Measurements from ENCODE around the gene SMYD3. TPM values are rescaled to one million over a fixed set of nuclear protein-coding genes. Genes with fewer than 3 reads are reported as not detected.
A peak's percentile ranks its signal among the peaks of the same experiment; 100 is the strongest.

SMYD3 gene
- total RNA-seq, 6 experiments from 2014 or later: 6.3 to 10.0 (median 6.6) TPM

DNA sequence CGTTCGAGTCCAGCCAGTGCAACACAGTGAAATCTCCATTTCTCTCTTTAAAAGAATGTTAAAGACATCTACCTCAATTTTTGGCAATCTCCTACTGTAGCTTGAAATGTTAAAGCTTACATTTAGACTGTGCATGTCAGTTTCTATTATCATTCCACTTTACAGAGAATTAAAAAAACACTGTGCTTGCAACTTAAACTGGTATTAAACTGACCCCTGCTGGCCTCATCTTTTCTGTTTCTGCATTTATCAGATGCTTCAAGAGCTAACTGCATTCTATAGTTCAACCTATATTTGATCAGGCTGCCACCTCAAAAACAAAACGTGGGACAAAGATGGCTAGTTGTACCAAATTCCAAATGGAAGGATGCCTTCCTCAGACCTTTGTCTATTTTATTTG lies 226.5 kb downstream of the SMYD3 start:
- Histone ChIP-seq H3K36me3 (no peaks in the 10 kb centered on the region), H3K9me3 (no peaks in the 10 kb centered on the region), H3K27ac (no peak overlapping the region), H3K4me3 (no peak overlapping the region), H3K4me1 (peaks cover 0 to 6% (median 0%) of the 10 kb centered on the region in 4 donors), H3K27me3 (no peaks in the 10 kb centered on the region)
- no peak for DNase-seq
- intact Hi-C loops (cut with DNase I): no loop called here
- TF ChIP-seq, protein P1, sequence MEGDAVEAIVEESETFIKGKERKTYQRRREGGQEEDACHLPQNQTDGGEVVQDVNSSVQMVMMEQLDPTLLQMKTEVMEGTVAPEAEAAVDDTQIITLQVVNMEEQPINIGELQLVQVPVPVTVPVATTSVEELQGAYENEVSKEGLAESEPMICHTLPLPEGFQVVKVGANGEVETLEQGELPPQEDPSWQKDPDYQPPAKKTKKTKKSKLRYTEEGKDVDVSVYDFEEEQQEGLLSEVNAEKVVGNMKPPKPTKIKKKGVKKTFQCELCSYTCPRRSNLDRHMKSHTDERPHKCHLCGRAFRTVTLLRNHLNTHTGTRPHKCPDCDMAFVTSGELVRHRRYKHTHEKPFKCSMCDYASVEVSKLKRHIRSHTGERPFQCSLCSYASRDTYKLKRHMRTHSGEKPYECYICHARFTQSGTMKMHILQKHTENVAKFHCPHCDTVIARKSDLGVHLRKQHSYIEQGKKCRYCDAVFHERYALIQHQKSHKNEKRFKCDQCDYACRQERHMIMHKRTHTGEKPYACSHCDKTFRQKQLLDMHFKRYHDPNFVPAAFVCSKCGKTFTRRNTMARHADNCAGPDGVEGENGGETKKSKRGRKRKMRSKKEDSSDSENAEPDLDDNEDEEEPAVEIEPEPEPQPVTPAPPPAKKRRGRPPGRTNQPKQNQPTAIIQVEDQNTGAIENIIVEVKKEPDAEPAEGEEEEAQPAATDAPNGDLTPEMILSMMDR (IDR thresholded peaks at IDR 0.05): peak in 2 of 4 donors; percentile 10 to 24
- no peak for TF ChIP-seq POLR2A (IDR thresholded peaks at IDR 0.05)
- ATAC-seq: peak in 1 of 4 donors; percentile 39
- WGBS (ENCODE audit: insufficient coverage, low coverage, low lambda C conversion rate, missing lambda C conversion rate): 97% methylated on average over 3 of the region's 3 CpGs

DNA sequence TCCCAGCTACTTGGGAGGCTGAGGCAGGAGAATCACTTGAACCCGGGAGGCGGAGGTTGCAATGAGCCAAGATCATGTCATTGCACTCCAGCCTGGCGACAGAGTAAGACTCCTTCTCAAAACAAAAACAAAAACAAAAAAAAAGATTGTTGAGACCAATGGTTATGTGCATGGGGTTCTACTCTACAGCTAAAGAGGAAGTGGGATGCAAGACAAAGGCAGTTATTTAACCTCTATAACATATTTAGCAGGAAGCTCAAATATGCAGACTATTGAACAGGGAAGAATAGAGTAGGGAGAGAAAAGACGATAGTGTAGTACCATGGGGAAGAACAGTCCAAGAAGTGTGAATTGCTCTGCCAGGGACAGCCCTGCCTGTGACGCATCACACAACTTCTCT lies 227.7 kb downstream of the SMYD3 start:
- Histone ChIP-seq H3K4me1 (peaks cover 0 to 6% (median 0%) of the 10 kb centered on the region in 4 donors), H3K4me3 (no peak overlapping the region), H3K9me3 (no peaks in the 10 kb centered on the region), H3K27me3 (no peaks in the 10 kb centered on the region), H3K36me3 (no peaks in the 10 kb centered on the region), H3K27ac (no peak overlapping the region)
- 76% methylated on average over 5 of the region's 5 CpGs for WGBS (ENCODE audit: insufficient coverage, low coverage, low lambda C conversion rate, missing lambda C conversion rate)
- DNase-seq (no peak), ATAC-seq (no peak)
- intact Hi-C loops (cut with DNase I): no loop called here
- no peak for TF ChIP-seq POLR2A (IDR thresholded peaks at IDR 0.05)

DNA sequence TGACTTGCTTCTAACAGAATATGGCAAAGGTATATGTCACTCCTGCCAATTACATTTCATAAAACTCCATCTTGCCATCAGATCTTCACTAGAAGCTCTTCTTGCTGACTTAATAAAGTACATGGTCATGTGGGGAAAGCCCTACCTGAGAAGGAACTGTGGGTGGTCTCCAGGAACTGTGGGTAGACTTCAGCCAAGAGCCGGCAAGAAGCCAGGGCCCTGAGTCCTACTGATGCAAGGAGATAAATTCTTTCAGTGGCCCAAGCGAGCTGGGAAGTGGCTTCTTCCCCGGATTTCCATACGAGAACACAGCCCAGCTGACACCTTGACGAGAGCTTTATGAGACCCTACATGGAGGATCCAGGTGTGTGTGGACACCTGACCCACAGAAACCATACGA lies 228.7 kb downstream of the SMYD3 start:
- intact Hi-C loops (cut with DNase I): no loop called here
- no peak for TF ChIP-seq POLR2A (IDR thresholded peaks at IDR 0.05)
- TF ChIP-seq, protein P1 (IDR thresholded peaks at IDR 0.05): no peak
- Histone ChIP-seq H3K9me3 (no peaks in the 10 kb centered on the region), H3K4me1 (peaks cover 0 to 6% (median 0%) of the 10 kb centered on the region in 4 donors), H3K4me3 (no peak overlapping the region), H3K27me3 (no peaks in the 10 kb centered on the region), H3K36me3 (no peaks in the 10 kb centered on the region), H3K27ac (no peak overlapping the region)
- no peak for DNase-seq
- WGBS (ENCODE audit: insufficient coverage, low coverage, low lambda C conversion rate, missing lambda C conversion rate): 89% methylated on average over 6 of the region's 6 CpGs
- ATAC-seq: no peak

DNA sequence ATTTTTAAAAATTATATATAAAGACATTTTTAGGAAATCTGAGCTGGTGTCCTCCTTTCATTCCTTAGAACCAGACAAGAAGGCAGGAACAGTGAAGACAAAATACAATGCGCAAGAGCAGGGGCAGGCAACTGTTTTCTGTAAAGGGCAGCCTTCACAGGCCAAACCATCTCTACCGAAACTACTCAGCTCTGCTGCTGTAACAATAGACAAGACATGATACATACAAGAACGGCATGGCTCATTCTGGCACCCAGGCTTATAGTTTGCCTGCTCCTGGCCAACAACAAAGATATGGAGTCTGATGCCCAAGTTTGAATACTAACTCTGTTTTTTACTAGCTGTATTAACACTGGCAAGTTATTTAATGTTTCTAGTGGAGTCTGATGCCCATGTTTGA lies 232.0 kb downstream of the SMYD3 start:
- intact Hi-C loops (cut with DNase I): no loop called here
- Histone ChIP-seq H3K27ac (no peak overlapping the region), H3K9me3 (no peaks in the 10 kb centered on the region), H3K27me3 (no peaks in the 10 kb centered on the region), H3K4me1 (no peaks in the 10 kb centered on the region), H3K36me3 (no peaks in the 10 kb centered on the region), H3K4me3 (no peak overlapping the region)
- no peak for TF ChIP-seq POLR2A (IDR thresholded peaks at IDR 0.05)
- TF ChIP-seq, protein P1 (IDR thresholded peaks at IDR 0.05): no peak
- ATAC-seq: no peak
- DNase-seq: no peak
- WGBS (ENCODE audit: insufficient coverage, low coverage, low lambda C conversion rate, missing lambda C conversion rate): 100% methylated on average over 2 of the region's 3 CpGs

DNA sequence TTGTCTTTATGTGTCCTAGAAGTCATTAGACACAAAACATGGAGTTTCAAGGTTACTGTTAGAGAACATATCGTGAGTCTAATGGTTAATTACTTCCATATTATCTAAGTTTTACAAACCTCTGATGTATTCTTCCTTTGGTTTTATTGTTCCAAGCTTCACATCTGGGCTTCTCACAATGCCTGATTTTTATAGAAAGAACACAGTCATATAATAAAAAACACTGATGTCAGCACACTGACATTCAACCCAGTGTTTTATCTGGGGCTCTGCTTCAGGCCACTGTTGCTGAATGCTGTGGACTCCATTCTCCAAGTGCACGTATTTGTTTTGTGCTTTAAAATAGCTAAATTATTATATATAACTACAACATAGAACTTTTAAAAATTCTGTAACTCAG lies 232.9 kb downstream of the SMYD3 start:
- H3K4me1 ChIP-seq: no peaks in the 10 kb centered on the region
- no peak for ATAC-seq
- H3K36me3 ChIP-seq: no peaks in the 10 kb centered on the region
- TF ChIP-seq POLR2A (IDR thresholded peaks at IDR 0.05): no peak
- TF ChIP-seq, protein P1 (IDR thresholded peaks at IDR 0.05): no peak
- no peak for DNase-seq
- intact Hi-C loops (cut with DNase I): no loop called here
- no peak overlapping the region for H3K4me3 ChIP-seq
- no peaks in the 10 kb centered on the region for H3K27me3 ChIP-seq
- H3K9me3 ChIP-seq: no peaks in the 10 kb centered on the region
- no peak overlapping the region for H3K27ac ChIP-seq
- 62% methylated on average over 2 of the region's 2 CpGs for WGBS (ENCODE audit: insufficient coverage, low coverage, low lambda C conversion rate, missing lambda C conversion rate)
